HEK293T (cell line): ENCODE results near the gene GPRASP3.

ENCODE experiments used
- ARNT ChIP-seq: fragments of 450-650 bp; IDR thresholded peaks from 2 replicates; pipeline ENCODE4 v1.6.1; 2017; ENCODE audit warnings: mild to moderate bottlenecking
- BHLHE40 ChIP-seq: fragments of 450-650 bp; IDR thresholded peaks from 2 replicates; pipeline ENCODE4 v1.6.1; 2016; ENCODE audit warnings: mild to moderate bottlenecking, moderate library complexity, borderline replicate concordance
- ELF4 ChIP-seq: fragments of 450-650 bp; IDR thresholded peaks from 2 replicates; pipeline ENCODE4 v1.6.1; 2017; ENCODE audit warnings: antibody characterized with exemption
- FOXA1 ChIP-seq: fragments of 450-650 bp; IDR thresholded peaks from 2 replicates; pipeline ENCODE4 v1.6.1; 2016; ENCODE audit warnings: mild to moderate bottlenecking
- FOXK2 ChIP-seq: fragments of 450-650 bp; IDR thresholded peaks from 2 replicates; pipeline ENCODE4 v1.6.1; 2016; ENCODE audit warnings: mild to moderate bottlenecking
- HDGF ChIP-seq: fragments of 450-650 bp; IDR thresholded peaks from 2 replicates; pipeline ENCODE4 v1.6.1; 2017; ENCODE audit warnings: antibody characterized with exemption, borderline replicate concordance
- L3MBTL2 ChIP-seq: fragments of 450-650 bp; conservative IDR thresholded peaks from 2 replicates; pipeline ENCODE4 v1.6.1; 2016; ENCODE audit warnings: mild to moderate bottlenecking
- LEF1 ChIP-seq: fragments of 450-650 bp; IDR thresholded peaks from 2 replicates; pipeline ENCODE4 v1.6.1; 2017; ENCODE audit warnings: mild to moderate bottlenecking, borderline replicate concordance
- NFRKB ChIP-seq: fragments of 450-650 bp; IDR thresholded peaks from 2 replicates; pipeline ENCODE4 v1.6.1; 2016; ENCODE audit warnings: mild to moderate bottlenecking, moderate library complexity
- PKNOX1 ChIP-seq: fragments of 450-650 bp; IDR thresholded peaks from 2 replicates; pipeline ENCODE4 v1.6.1; 2016
- SP1 ChIP-seq: fragments of 450-650 bp; IDR thresholded peaks from 2 replicates; pipeline ENCODE4 v1.6.1; 2017
- SUZ12 ChIP-seq: fragments of 450-650 bp; IDR thresholded peaks from 2 replicates; pipeline ENCODE4 v1.6.1; 2016; ENCODE audit warnings: mild to moderate bottlenecking
- TARDBP ChIP-seq: fragments of 450-650 bp; IDR thresholded peaks from 2 replicates; pipeline ENCODE4 v1.6.1; 2016
- ZNF384 ChIP-seq: fragments of 450-650 bp; IDR thresholded peaks from 2 replicates; pipeline ENCODE4 v1.6.1; 2016

GRCh38 chrX:102712981-102713625 lies 7.4 kb upstream of the GPRASP3 start:
- TF ChIP-seq HDGF, result no peak
- no peak for TF ChIP-seq FOXK2
- no peak for TF ChIP-seq ELF4
- TF ChIP-seq SUZ12, result no peak
- no peak for TF ChIP-seq ARNT
- no peak for TF ChIP-seq BHLHE40
- no peak for TF ChIP-seq SP1
- no peak for TF ChIP-seq TARDBP
- no peak for TF ChIP-seq NFRKB
- no peak; the same call in 1 of the 2 replicates for TF ChIP-seq PKNOX1
- TF ChIP-seq LEF1, result no peak
- TF ChIP-seq ZNF384, result no peak
- TF ChIP-seq FOXA1, result no peak
- no peak for TF ChIP-seq L3MBTL2
